AG09319 (cell line): ENCODE data around the gene FGF7.
"Not testable (repeated sequence)": the region's sequence is repeated elsewhere in the genome, so short reads cannot be mapped to it uniquely, and the experiment has no call there.

Experiments
- DNase-seq: peaks from one replicate; pipeline ENCODE4 v3.0.0-alpha.2; 2010; ENCODE audit warnings: low read depth; ENCODE audit errors: extremely low read depth
- TF ChIP-seq, protein P1 (sequence below): IDR thresholded peaks from 2 replicates; pipeline ENCODE4 v1.5.1; 2011; ENCODE audit warnings: low read depth, mild to moderate bottlenecking, inconsistent platforms, low read length, moderate library complexity

Gene FGF7

DNA sequence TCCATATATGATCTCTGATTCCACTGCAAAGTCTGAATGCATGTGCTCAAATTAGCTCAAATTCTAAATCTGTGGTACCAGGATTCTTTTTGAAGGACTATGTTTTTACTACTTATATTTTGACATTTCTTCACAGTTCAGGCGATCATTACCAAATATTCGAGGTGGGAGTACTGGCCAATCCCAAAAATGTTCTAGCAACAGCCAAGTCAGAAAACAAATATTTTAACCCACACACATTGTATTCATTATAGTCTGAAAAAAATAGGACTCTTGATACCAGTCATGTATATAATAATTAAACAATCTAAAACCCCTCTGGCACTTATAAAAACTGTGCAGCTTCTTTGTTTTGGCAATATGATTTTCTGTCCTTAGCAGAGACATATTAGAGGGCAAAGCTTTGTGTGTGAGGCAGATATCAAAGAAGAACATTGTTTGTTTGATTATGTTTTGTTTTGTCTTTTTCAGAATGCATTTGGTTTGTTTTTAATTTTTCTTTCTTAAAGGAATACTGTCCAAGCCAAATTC, 37.4 kb downstream of the FGF7 start:
- TF ChIP-seq, protein P1, sequence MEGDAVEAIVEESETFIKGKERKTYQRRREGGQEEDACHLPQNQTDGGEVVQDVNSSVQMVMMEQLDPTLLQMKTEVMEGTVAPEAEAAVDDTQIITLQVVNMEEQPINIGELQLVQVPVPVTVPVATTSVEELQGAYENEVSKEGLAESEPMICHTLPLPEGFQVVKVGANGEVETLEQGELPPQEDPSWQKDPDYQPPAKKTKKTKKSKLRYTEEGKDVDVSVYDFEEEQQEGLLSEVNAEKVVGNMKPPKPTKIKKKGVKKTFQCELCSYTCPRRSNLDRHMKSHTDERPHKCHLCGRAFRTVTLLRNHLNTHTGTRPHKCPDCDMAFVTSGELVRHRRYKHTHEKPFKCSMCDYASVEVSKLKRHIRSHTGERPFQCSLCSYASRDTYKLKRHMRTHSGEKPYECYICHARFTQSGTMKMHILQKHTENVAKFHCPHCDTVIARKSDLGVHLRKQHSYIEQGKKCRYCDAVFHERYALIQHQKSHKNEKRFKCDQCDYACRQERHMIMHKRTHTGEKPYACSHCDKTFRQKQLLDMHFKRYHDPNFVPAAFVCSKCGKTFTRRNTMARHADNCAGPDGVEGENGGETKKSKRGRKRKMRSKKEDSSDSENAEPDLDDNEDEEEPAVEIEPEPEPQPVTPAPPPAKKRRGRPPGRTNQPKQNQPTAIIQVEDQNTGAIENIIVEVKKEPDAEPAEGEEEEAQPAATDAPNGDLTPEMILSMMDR = no peak

DNA sequence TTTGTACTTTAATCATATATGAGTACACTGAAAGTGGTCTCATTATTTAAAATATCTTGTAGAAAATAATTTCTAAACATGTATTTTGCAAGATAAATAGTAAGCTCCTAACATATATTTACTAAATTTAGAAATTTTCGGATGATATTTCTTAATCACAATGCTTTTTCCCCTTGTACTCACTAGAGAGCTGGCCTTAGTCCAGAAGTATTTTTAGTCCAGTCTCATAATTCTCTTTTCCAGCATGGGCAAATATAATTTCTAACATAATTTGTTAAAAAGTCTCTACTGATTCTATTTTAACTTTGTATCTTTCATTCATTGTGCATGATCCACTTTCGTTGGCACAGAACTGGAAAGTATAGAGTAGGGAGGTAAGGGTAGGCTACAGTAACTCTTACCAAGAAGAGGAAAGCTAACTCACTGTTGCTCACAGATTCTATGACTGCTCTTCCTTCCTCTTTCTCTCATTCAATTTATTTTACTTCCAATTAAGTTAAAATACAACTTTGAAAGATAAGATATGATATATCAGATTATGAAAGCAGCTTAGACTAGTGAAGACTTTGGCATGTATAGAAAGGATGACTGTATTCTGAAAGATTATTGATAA, 39.3 kb downstream of the FGF7 start:
- DNase-seq = no peak
- TF ChIP-seq, protein P1 = no peak

More for the DNA sequence above, 37.4 kb downstream of the FGF7 start:
- DNase-seq = no peak

DNA sequence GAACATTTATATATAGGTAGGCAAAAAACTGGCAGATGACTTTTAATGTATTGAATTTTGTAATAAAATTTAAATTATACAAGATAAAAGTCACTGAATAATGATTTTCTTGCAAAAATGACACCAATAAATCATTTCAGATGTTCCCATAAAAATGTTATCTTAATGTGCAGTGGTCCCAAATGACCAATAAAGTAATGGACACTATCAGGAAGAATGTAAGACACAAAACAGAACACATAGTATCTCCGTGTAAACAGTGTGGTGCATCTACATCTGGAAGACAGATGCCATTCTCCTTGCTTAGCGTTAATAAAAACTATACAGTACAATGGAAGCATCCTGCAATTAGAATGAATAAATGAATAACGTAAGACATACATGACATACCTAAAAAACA, 41.5 kb downstream of the FGF7 start:
- TF ChIP-seq, protein P1 = no peak
- DNase-seq = no peak

DNA sequence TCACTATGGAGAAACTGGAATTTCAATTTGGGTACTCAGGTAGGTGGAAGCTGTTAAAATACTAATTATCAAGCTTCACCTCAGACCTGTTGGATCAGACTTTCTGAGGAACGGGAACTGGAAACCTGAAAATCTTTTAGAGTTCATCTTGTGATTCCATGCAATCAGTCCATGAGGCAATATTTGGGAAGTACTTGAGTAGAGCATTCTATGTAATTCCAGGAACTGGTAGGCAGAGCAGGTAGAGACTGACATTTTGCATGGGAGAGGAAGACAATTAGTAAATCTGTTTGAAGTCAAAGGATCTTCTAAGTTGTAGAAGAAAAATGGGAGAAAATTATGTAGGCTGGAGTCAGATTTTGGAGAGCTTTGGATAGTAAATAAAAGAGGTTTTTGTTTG, 43.1 kb downstream of the FGF7 start:
- TF ChIP-seq, protein P1 = no peak
- no peak for DNase-seq

DNA sequence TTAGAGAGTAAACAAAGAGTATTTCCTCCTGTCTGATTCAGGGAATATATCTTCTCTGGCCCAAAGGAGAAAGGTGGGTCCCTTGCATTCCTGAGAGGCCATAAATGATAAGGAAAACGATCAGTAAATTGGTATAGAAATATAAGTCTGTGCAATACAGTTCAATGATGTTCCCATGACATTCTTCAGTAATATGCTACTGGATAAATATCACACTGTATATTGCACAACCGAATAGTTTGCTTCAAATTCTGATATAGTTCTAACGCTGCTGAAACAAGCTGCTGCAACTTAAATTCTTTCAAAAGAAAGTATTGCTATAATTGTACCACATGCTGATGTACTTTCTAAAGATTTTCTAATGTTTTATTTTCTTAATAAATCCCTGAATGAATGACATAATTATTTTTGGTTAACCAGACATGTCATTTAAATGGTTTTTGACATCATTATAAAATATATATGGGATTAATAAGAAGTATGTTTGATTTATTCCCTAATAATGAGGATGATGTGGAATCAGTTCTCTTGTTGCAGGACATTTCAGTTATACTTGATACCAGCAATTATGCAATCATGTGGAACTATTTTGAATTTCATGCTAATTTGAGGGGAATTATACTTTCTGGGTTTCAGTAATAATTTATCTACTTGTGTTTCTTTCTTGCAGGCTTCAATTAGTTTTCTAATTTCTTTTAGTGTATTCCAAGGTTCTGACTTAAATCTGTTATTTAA, 44.9 kb downstream of the FGF7 start:
- TF ChIP-seq, protein P1 = no peak
- no peak for DNase-seq

DNA sequence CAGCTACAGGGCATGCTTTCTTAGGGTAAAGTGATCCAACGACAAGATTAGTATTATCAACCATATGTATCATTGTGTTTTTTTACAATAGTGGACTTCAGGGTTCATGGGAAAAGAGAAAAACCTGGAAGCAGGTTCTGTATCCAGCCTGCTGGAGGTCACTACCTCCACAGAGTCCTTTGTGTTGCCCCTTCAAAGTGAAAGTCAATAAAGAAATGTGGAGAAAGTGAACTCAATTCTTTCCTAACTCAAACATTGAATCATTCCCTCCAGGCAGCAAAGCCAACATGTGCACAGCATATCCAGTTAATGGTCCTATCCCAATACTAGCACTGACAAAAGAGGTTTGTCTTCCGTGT, 45.4 kb downstream of the FGF7 start:
- no peak for DNase-seq

DNA sequence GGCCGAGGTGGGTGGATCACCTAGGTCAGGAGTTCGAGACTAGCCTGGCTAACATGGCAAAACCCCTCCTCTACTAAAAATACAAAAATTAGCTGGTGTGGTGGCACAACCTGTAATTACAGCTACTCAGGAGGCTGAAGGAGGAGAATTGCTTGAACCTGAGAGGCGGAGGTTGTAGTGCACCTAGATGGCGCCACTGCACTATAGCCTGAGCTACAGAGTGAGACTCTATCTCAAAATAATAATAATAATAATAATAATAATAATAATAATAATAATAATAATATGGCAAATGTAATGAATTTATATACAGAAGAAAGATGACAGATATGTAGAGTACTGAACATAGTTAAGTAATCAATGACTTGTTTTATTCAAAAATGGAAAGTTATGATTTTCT, 48.2 kb downstream of the FGF7 start:
- not testable (repeated sequence) for DNase-seq

More for the DNA sequence above, 45.4 kb downstream of the FGF7 start:
- TF ChIP-seq, protein P1 = no peak
